ENCODE results near the gene IRAG1.

- TF ChIP-seq CTCF (IDR thresholded peaks at IDR 0.05), result no peak
- no peak for TF ChIP-seq POLR2A (IDR thresholded peaks at IDR 0.05)
Measured at GRCh38 chr11:10731064-10731680, 37.6 kb upstream of the IRAG1 start.

All from lower leg skin (tissue), 3 donors.